NK-92 treated with Interleukin-12 subunit alpha and Interleukin-12 subunit beta, amount 100 ng/mL, for 24 hours (cell line): ENCODE results near the gene COL19A1.
"Not testable (repeated sequence)": the region's sequence is repeated elsewhere in the genome, so short reads cannot be mapped to it uniquely, and the experiment has no call there.

Source experiments
- DNase-seq: peaks from one replicate; lab custom pipeline; 2025; lab: John Stamatoyannopoulos, UW

The COL19A1 gene

GRCh38 chr6:69866770-69867638 is 648 bp downstream of the COL19A1 start:
- DNase-seq, result no peak

- no peak for DNase-seq
These were observed 1.3 kb downstream of the COL19A1 start for GRCh38 chr6:69867639-69867976.

- DNase-seq, result no peak
These were observed 2.0 kb downstream of the COL19A1 start for GRCh38 chr6:69868252-69868804.

- no peak for DNase-seq
These were observed 2.6 kb downstream of the COL19A1 start for GRCh38 chr6:69868961-69869360.

- DNase-seq, result no peak
These were observed 4.8 kb downstream of the COL19A1 start for GRCh38 chr6:69871107-69871506.

GRCh38 chr6:69873291-69873690 is 6.9 kb downstream of the COL19A1 start:
- DNase-seq, result no peak

GRCh38 chr6:69875715-69876114 is 9.4 kb downstream of the COL19A1 start:
- no peak for DNase-seq

- DNase-seq, result no peak
These were observed 12.4 kb downstream of the COL19A1 start for GRCh38 chr6:69878795-69879194.

- no peak for DNase-seq
These were observed 14.2 kb downstream of the COL19A1 start for GRCh38 chr6:69880601-69881000.

- DNase-seq, result no peak
These were observed 15.2 kb downstream of the COL19A1 start for GRCh38 chr6:69881322-69882151.

GRCh38 chr6:69883551-69883950 is 17.2 kb downstream of the COL19A1 start:
- DNase-seq, result no peak

GRCh38 chr6:69884231-69884630 is 17.9 kb downstream of the COL19A1 start:
- DNase-seq, result no peak

- no peak for DNase-seq
These were observed 20.7 kb downstream of the COL19A1 start for GRCh38 chr6:69887026-69887425.

- no peak for DNase-seq
These were observed 21.5 kb downstream of the COL19A1 start for GRCh38 chr6:69887714-69888345.

- DNase-seq, result no peak
These were observed 22.3 kb downstream of the COL19A1 start for GRCh38 chr6:69888482-69889233.

- not testable (repeated sequence) for DNase-seq
These were observed 23.0 kb downstream of the COL19A1 start for GRCh38 chr6:69889234-69889974.

- not testable (repeated sequence) for DNase-seq
These were observed 26.2 kb downstream of the COL19A1 start for GRCh38 chr6:69892561-69892960.

- DNase-seq, result not testable (repeated sequence)
These were observed 26.9 kb downstream of the COL19A1 start for GRCh38 chr6:69893266-69893665.

GRCh38 chr6:69894578-69895347 is 28.4 kb downstream of the COL19A1 start:
- no peak for DNase-seq

GRCh38 chr6:69895396-69895795 is 29.0 kb downstream of the COL19A1 start:
- DNase-seq, result no peak
